IMR-90 (cell line): ENCODE measurements around the gene PACC1. TPM values are rescaled to one million over a fixed set of nuclear protein-coding genes. Genes with fewer than 3 reads are reported as not detected.

Experiments
- ATAC-seq: fragments of 200-7000 bp; cut with Tn5 transposase; 2 replicates; pipeline ENCODE4 v1.9.1; 2020; ENCODE audit warnings: low read depth, mild to moderate bottlenecking, moderate library complexity
- BruUV-seq: library from RNA; stranded (reverse); fragments of 400-500 nt; replicated peaks from 2 replicates; lab custom pipeline; 2021; lab: Mats Ljungman, UMichigan
- CTCF ChIA-PET: fragments of 300-600 bp; formaldehyde crosslinking; extraction: SDS; loops from one replicate; lab custom pipeline; 2021; ENCODE audit warnings: antibody characterized with exemption; lab: Yijun Ruan, JAX
- POLR2A ChIA-PET: fragments of 300-600 bp; sonication (Branson Sonifier 250); formaldehyde crosslinking; loops from one replicate; lab custom pipeline; 2022; ENCODE audit warnings: antibody characterized with exemption; ENCODE audit not compliant: unreplicated experiment; lab: Charles Lee
- DNase-seq: peaks from one replicate; pipeline ENCODE4 v3.0.0; 2013
- H2AFZ ChIP-seq: replicated peaks from 2 replicates; pipeline ENCODE3; 2013; ENCODE audit warnings: low read length, mild to moderate bottlenecking; ENCODE audit not compliant: poor library complexity
- H2AK5ac ChIP-seq: 2 replicates; pipeline ENCODE4 v1.6.1; 2013; ENCODE audit warnings: low read depth, low read length, inconsistent platforms
- H2AK9ac ChIP-seq: replicated peaks from 2 replicates; pipeline ENCODE3; 2013; ENCODE audit warnings: mild to moderate bottlenecking, low read depth, low read length, moderate library complexity; ENCODE audit not compliant: poor library complexity
- H2BK120ac ChIP-seq: 2 replicates; pipeline ENCODE4 v1.6.1; 2013; ENCODE audit warnings: low read depth, low read length, inconsistent platforms
- H2BK15ac ChIP-seq: 3 replicates; pipeline ENCODE4 v1.6.1; 2013; ENCODE audit warnings: low read depth, low read length, inconsistent platforms
- H2BK20ac ChIP-seq: 2 replicates; pipeline ENCODE4 v1.6.1; 2013; ENCODE audit warnings: low read depth, mild to moderate bottlenecking, inconsistent platforms, low read length, moderate library complexity
- H2BK5ac ChIP-seq: 2 replicates; pipeline ENCODE4 v1.6.1; 2013; ENCODE audit warnings: mild to moderate bottlenecking, low read depth, low read length, inconsistent platforms; ENCODE audit not compliant: poor library complexity, severe bottlenecking
- H3K14ac ChIP-seq: replicated peaks from 2 replicates; pipeline ENCODE4 v1.6.1; 2013; ENCODE audit warnings: low read depth, low read length, inconsistent platforms
- H3K18ac ChIP-seq: 2 replicates; pipeline ENCODE4 v1.6.1; 2013; ENCODE audit warnings: low read depth, low read length, control low read depth
- H3K23ac ChIP-seq: 2 replicates; pipeline ENCODE4 v1.6.1; 2013; ENCODE audit warnings: low read depth, low read length, inconsistent platforms
- H3K27ac ChIP-seq: 2 replicates; pipeline ENCODE4 v1.5.1; 2013; ENCODE audit warnings: mild to moderate bottlenecking, control low read depth, low read length; ENCODE audit not compliant: insufficient read depth
- H3K27me3 ChIP-seq: 2 replicates; pipeline ENCODE4 v1.6.1; 2013; ENCODE audit warnings: low read length; ENCODE audit not compliant: control insufficient read depth, insufficient read depth
- H3K36me3 ChIP-seq: 2 replicates; pipeline ENCODE4 v1.6.1; 2013; ENCODE audit warnings: low read length, mixed read lengths; ENCODE audit not compliant: control insufficient read depth, insufficient read depth
- H3K4ac ChIP-seq: 2 replicates; pipeline ENCODE4 v1.6.1; 2013; ENCODE audit warnings: low read depth, low read length, inconsistent platforms
- H3K4me1 ChIP-seq: 2 replicates; pipeline ENCODE4 v1.6.1; 2013; ENCODE audit warnings: low read length, mixed read lengths; ENCODE audit not compliant: control insufficient read depth, insufficient read depth
- H3K4me2 ChIP-seq: 2 replicates; pipeline ENCODE4 v1.6.1; 2013; ENCODE audit warnings: low read depth, mild to moderate bottlenecking, control low read depth, low read length, moderate library complexity
- H3K4me3 ChIP-seq: 2 replicates; pipeline ENCODE4 v1.5.1; 2013; ENCODE audit warnings: low read depth, mild to moderate bottlenecking, control low read depth, low read length, moderate library complexity; ENCODE audit not compliant: insufficient read depth
- H3K56ac ChIP-seq: 2 replicates; pipeline ENCODE4 v1.6.1; 2013; ENCODE audit warnings: low read length, inconsistent platforms; ENCODE audit not compliant: insufficient read depth; ENCODE audit errors: extremely low read depth
- H3K79me1 ChIP-seq, 2 experiments: 2 replicates each; pipeline ENCODE4 v1.6.1; 2013; ENCODE audit warnings: low read length in 2 of 2, inconsistent platforms in 1 of 2, low read depth in 1 of 2
- H3K9ac ChIP-seq: 2 replicates; pipeline ENCODE4 v1.6.1; 2013; ENCODE audit warnings: low read depth, low read length, control low read depth
- H3K9me1 ChIP-seq: 2 replicates; pipeline ENCODE4 v1.6.1; 2013; ENCODE audit warnings: low read length, inconsistent platforms; ENCODE audit not compliant: insufficient read depth
- H3K9me3 ChIP-seq: 2 replicates; pipeline ENCODE4 v1.6.1; 2013; ENCODE audit warnings: low read length; ENCODE audit not compliant: control insufficient read depth, insufficient read depth
- H4K20me1 ChIP-seq: 2 replicates; pipeline ENCODE4 v1.6.1; 2013; ENCODE audit warnings: low read length, inconsistent platforms; ENCODE audit not compliant: insufficient read depth
- H4K5ac ChIP-seq: 2 replicates; pipeline ENCODE4 v1.6.1; 2013; ENCODE audit warnings: mild to moderate bottlenecking, low read depth, low read length, control low read depth
- H4K8ac ChIP-seq, 2 experiments: 2 replicates each; pipeline ENCODE4 v1.6.1; 2013; ENCODE audit warnings: low read depth in 2 of 2, low read length in 2 of 2, control low read depth in 1 of 2, inconsistent platforms in 1 of 2
- H4K91ac ChIP-seq: 2 replicates; pipeline ENCODE4 v1.6.1; 2013; ENCODE audit warnings: low read depth, low read length, inconsistent platforms; ENCODE audit not compliant: insufficient read depth
- BHLHE40 ChIP-seq: fragments of 150-350 bp; IDR thresholded peaks from 2 replicates; pipeline ENCODE4 v1.6.1; 2016; ENCODE audit warnings: mild to moderate bottlenecking, low read depth, low read length
- CHD1 ChIP-seq: IDR thresholded peaks from 2 replicates; pipeline ENCODE4 v1.6.1; 2012; ENCODE audit warnings: low read depth, low read length, improper control_type of control experiment
- FOS ChIP-seq: fragments of 150-350 bp; IDR thresholded peaks from 2 replicates; pipeline ENCODE4 v1.6.1; 2016; ENCODE audit warnings: low read depth, low read length
- MAZ ChIP-seq: IDR thresholded peaks from 2 replicates; pipeline ENCODE4 v1.6.1; 2012; ENCODE audit warnings: low read depth, mild to moderate bottlenecking, low read length, improper control_type of control experiment, moderate library complexity, borderline replicate concordance
- MXI1 ChIP-seq: IDR thresholded peaks from 2 replicates; pipeline ENCODE4 v1.6.1; 2012; ENCODE audit warnings: low read depth, mild to moderate bottlenecking, low read length, moderate library complexity, borderline replicate concordance
- NFE2L2 ChIP-seq: fragments of 150-350 bp; IDR thresholded peaks from 2 replicates; pipeline ENCODE4 v1.6.1; 2016; ENCODE audit warnings: low read depth, mild to moderate bottlenecking, low read length
- POLR2A ChIP-seq: IDR thresholded peaks from 2 replicates; pipeline ENCODE4 v1.6.1; 2012; ENCODE audit warnings: mild to moderate bottlenecking, low read depth, low read length
- RCOR1 ChIP-seq: IDR thresholded peaks from 2 replicates; pipeline ENCODE4 v1.6.1; 2012; ENCODE audit warnings: mild to moderate bottlenecking, low read length, improper control_type of control experiment; ENCODE audit not compliant: insufficient replicate concordance
- WGBS, 2 experiments: methylation state at CpG; one replicate each; pipeline versions ENCODE4 v1.1.5 to v1.1.7; 2013; ENCODE audit warnings: missing lambda C conversion rate in 2 of 2; ENCODE audit not compliant: insufficient read length in 1 of 2; ENCODE audit errors: extremely low coverage in 2 of 2; 5-methylcytosine and 5-hydroxymethylcytosine counted together
- dilution Hi-C: fragments of 300-500 bp; cut with HindIII; formaldehyde crosslinking; loops from one replicate; pipeline ENCODE4 v1.14.3; 2018; ENCODE audit warnings: low sequenced_read_pairs; ENCODE audit not compliant: unreplicated experiment
- in situ Hi-C: fragments of 300-500 bp; cut with MboI; formaldehyde crosslinking; loops from 3 replicates; pipeline ENCODE4 v1.14.3; 2019; ENCODE audit warnings: low sequenced_read_pairs, inconsistent platforms, mixed read lengths
- intact Hi-C: fragments of 100-400 bp; cut with micrococcal nuclease; formaldehyde crosslinking; loops from 2 replicates; pipeline ENCODE4 v1.10.0; 2022
- polyA plus RNA-seq, 3 experiments: library from polyadenylated mRNA; depleted of rRNA; stranded (reverse); fragments of >200 nt; gene quantifications; 2 replicates each; pipeline ENCODE4 v1.2.3, GENCODE V29; 2012; ENCODE audit warnings: low replicate concordance in 1 of 3
- total RNA-seq: library from RNA; depleted of rRNA; stranded (reverse); fragments of >200 nt; gene quantifications from 2 replicates; pipeline ENCODE4 v1.2.3, GENCODE V29; 2012
- TF ChIP-seq, protein P1 (sequence below): conservative IDR thresholded peaks from 2 replicates; pipeline ENCODE4 v1.5.1; 2012; ENCODE audit warnings: mild to moderate bottlenecking, low read depth, low read length, improper control_type of control experiment

The PACC1 gene
- total and polyA plus RNA-seq, 2 of the 4 experiments (the other 2 are of a cell fraction) = 8.6 to 13.4 TPM

DNA sequence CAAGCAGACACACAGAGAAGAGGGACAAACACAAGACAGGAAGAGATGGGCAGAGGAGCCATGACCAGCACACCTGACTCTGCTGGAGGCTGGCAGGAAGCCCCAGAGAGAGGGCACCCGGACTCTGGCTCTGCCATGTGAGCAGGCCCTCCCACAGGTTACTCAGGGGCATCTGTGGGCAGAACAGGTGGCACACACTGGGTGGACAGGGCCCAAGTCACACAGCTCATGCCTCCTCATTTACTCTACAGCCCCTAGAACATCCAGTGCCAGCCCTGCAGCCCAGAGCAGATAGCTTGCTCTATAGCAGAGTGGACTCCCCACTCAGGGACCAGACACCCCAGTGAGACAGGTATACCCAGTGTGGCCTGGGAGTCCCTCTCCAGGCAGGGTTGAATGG lies 28.7 kb downstream of the PACC1 start:
- in situ Hi-C loops = no loop called here
- intact Hi-C loops = no loop called here

More for the DNA sequence above, 28.7 kb downstream of the PACC1 start:
- no peak for DNase-seq
- Histone ChIP-seq H3K14ac (no peak overlapping the region), H3K4me3 (no peak overlapping the region), H3K79me1 (peaks cover 0 to 4% of the 10 kb centered on the region in 2 experiments; a peak in 2 of 4 replicates), H2BK120ac (no peak overlapping the region), H3K4ac (no peak overlapping the region), H2AK5ac (no peak overlapping the region), H2AFZ (no peak overlapping the region), H3K36me3 (peaks cover 17% of the 10 kb centered on the region), H3K9me1 (peaks cover 11% of the 10 kb centered on the region; the same call in 1 of the 2 replicates), H2BK20ac (no peak overlapping the region), H3K27ac (no peak overlapping the region), H4K8ac (no peak overlapping the region), H3K18ac (no peak overlapping the region), H3K9ac (no peak overlapping the region), H3K4me2 (no peak overlapping the region), H4K5ac (no peak overlapping the region), H3K23ac (no peak overlapping the region), H4K91ac (no peak overlapping the region), H3K56ac (no peak overlapping the region), H2BK15ac (no peak overlapping the region), H3K9me3 (no peaks in the 10 kb centered on the region), H4K20me1 (no peaks in the 10 kb centered on the region), H3K27me3 (no peaks in the 10 kb centered on the region), H2AK9ac (no peak overlapping the region), H3K4me1 (no peaks in the 10 kb centered on the region), H2BK5ac (no peak overlapping the region)
- ChIA-PET POLR2A (no interaction called here), CTCF (no interaction called here)
- TF ChIP-seq CHD1 (no peak), BHLHE40 (no peak), MXI1 (no peak), RCOR1 (no peak), FOS (no peak), POLR2A (no peak), MAZ (no peak), NFE2L2 (no peak)
- TF ChIP-seq, protein P1, sequence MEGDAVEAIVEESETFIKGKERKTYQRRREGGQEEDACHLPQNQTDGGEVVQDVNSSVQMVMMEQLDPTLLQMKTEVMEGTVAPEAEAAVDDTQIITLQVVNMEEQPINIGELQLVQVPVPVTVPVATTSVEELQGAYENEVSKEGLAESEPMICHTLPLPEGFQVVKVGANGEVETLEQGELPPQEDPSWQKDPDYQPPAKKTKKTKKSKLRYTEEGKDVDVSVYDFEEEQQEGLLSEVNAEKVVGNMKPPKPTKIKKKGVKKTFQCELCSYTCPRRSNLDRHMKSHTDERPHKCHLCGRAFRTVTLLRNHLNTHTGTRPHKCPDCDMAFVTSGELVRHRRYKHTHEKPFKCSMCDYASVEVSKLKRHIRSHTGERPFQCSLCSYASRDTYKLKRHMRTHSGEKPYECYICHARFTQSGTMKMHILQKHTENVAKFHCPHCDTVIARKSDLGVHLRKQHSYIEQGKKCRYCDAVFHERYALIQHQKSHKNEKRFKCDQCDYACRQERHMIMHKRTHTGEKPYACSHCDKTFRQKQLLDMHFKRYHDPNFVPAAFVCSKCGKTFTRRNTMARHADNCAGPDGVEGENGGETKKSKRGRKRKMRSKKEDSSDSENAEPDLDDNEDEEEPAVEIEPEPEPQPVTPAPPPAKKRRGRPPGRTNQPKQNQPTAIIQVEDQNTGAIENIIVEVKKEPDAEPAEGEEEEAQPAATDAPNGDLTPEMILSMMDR = no peak
- dilution Hi-C loops = no loop called here
- no peak for ATAC-seq
- BruUV-seq = no TSS peak
- no CpG with 5 or more reads among the region's 1 CpG for WGBS, 2 experiments
